ENCODE results near the gene ZBTB18.

The ZBTB18 gene

GRCh38 chr1:244064621-244065020 lies 13.5 kb downstream of the ZBTB18 start:
- no peak for DNase-seq

GRCh38 chr1:244065063-244065793 lies 14.1 kb downstream of the ZBTB18 start:
- no peak for DNase-seq

- DNase-seq, result no peak
Measured at GRCh38 chr1:244065960-244066388, 14.9 kb downstream of the ZBTB18 start.

GRCh38 chr1:244066954-244067716 lies 16.1 kb downstream of the ZBTB18 start:
- DNase-seq, result no peak

- no peak for DNase-seq
Measured at GRCh38 chr1:244067893-244068292, 16.8 kb downstream of the ZBTB18 start.

GRCh38 chr1:244068567-244068966 lies 17.5 kb downstream of the ZBTB18 start:
- no peak for DNase-seq

GRCh38 chr1:244069326-244069898 lies 18.3 kb downstream of the ZBTB18 start:
- no peak for DNase-seq

GRCh38 chr1:244074559-244075171 lies 23.6 kb downstream of the ZBTB18 start:
- no peak for DNase-seq

- no peak for DNase-seq
Measured at GRCh38 chr1:244075247-244075722, 24.2 kb downstream of the ZBTB18 start.

GRCh38 chr1:244076740-244077139 lies 25.7 kb downstream of the ZBTB18 start:
- DNase-seq, result no peak

GRCh38 chr1:244077473-244078220 lies 26.6 kb downstream of the ZBTB18 start:
- no peak for DNase-seq

GRCh38 chr1:244080343-244080929 lies 29.4 kb downstream of the ZBTB18 start:
- DNase-seq, result no peak

GRCh38 chr1:244082969-244083368 lies 31.9 kb downstream of the ZBTB18 start:
- DNase-seq, result no peak

- DNase-seq, result no peak
Measured at GRCh38 chr1:244083383-244083943, 32.4 kb downstream of the ZBTB18 start.

- DNase-seq, result no peak
Measured at GRCh38 chr1:244084763-244085162, 33.7 kb downstream of the ZBTB18 start.

GRCh38 chr1:244085891-244086290 lies 34.8 kb downstream of the ZBTB18 start:
- DNase-seq, result no peak

GRCh38 chr1:244087021-244087560 lies 36.0 kb downstream of the ZBTB18 start:
- DNase-seq, result no peak

GRCh38 chr1:244087611-244088010 lies 36.5 kb downstream of the ZBTB18 start:
- DNase-seq, result no peak

GRCh38 chr1:244088161-244088560 lies 37.1 kb downstream of the ZBTB18 start:
- DNase-seq, result no peak

GRCh38 chr1:244089561-244089960 lies 38.5 kb downstream of the ZBTB18 start:
- no peak for DNase-seq

GRCh38 chr1:244090645-244091044 lies 39.6 kb downstream of the ZBTB18 start:
- DNase-seq, result no peak
